Measurements from ENCODE around the gene AURKAIP1.

DNA sequence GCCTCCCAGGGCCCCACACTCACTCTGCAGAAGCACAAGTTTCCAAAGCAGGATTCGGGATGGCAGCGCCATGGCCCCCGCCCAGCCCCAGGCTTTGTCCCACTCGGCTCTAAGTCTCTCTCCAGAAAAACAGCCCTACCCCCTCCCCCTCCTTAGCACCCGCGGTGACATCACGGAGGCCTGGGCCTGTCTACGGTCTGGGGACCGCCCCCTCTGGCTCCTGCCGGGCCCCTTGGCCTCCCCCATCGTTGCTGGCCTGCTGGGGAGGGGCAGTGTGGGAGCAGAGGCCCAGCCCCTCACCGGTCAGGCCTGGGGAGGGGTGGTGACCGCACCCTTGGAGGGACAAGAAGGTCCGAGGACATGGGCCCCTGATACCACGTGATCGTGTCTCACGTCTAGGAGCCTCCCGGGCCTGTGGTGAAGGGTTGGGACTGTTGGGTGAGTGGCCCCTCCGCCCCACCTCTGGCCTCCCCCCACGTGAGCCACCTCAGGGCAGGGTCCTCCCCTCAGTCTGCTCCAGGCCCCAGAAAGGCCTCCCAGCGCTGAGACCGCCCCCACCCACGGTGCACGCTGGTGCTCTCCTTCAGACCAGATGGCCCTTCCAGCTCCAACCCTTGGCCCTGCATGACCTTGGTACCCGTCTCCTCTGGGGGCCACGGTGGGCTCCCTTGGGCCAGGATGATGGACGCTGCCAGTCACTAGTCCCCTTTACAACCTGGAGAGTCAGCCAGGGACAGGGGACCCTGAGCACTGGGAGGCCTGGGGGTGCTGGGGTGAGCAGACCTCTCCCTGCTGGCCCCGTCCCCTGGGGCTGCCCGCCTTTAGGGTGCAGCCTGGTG is 16.4 kb downstream of the AURKAIP1 start, which contains the start of gene MXRA8:
- TF ChIP-seq, protein P1, sequence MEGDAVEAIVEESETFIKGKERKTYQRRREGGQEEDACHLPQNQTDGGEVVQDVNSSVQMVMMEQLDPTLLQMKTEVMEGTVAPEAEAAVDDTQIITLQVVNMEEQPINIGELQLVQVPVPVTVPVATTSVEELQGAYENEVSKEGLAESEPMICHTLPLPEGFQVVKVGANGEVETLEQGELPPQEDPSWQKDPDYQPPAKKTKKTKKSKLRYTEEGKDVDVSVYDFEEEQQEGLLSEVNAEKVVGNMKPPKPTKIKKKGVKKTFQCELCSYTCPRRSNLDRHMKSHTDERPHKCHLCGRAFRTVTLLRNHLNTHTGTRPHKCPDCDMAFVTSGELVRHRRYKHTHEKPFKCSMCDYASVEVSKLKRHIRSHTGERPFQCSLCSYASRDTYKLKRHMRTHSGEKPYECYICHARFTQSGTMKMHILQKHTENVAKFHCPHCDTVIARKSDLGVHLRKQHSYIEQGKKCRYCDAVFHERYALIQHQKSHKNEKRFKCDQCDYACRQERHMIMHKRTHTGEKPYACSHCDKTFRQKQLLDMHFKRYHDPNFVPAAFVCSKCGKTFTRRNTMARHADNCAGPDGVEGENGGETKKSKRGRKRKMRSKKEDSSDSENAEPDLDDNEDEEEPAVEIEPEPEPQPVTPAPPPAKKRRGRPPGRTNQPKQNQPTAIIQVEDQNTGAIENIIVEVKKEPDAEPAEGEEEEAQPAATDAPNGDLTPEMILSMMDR (conservative IDR thresholded peaks at IDR 0.05) = no peak
- TF ChIP-seq EZH2 (IDR thresholded peaks at IDR 0.05; ENCODE audit: low read depth) = no peak

All from PC-9 (cell line).